ENCODE results near the gene GPHA2.

GRCh38 chr11:64923944-64924909, 11.5 kb downstream of the GPHA2 start, which contains the start of gene PPP2R5B:
- TF ChIP-seq POLR2A (IDR thresholded peaks at IDR 0.05) = peak; percentile 81
- TF ChIP-seq CTCF (IDR thresholded peaks at IDR 0.05) = peak in 1 of 3 donors; percentile 11
- TF ChIP-seq EP300 (IDR thresholded peaks at IDR 0.05) = peak; percentile 18

Measured in ovary (tissue), 3 donors.